HepG2 (cell line): ENCODE data around the gene LPXN. TPM values are rescaled to one million over a fixed set of nuclear protein-coding genes. Genes with fewer than 3 reads are reported as not detected.

Source experiments
- ASH2L ChIP-seq: fragments of 300-600, 200-600 bp; sonication (generic); IDR thresholded peaks from 2 replicates; pipeline ENCODE4 v1.7.0; 2017; ENCODE audit warnings: low read depth, mild to moderate bottlenecking, moderate library complexity, mixed read lengths, low read length; ENCODE audit not compliant: insufficient read length
- E2F5 ChIP-seq: sonication (generic); formaldehyde crosslinking; conservative IDR thresholded peaks from 2 replicates; pipeline ENCODE4 v1.4.0; 2020; ENCODE audit warnings: missing genetic modification reagents
- FOXP1 ChIP-seq, 2 experiments: fragments of 450-650 bp in 1 of 2; IDR thresholded peaks; 2 replicates each; pipeline ENCODE4 v1.6.1; 2017 to 2018; ENCODE audit warnings: antibody characterized with exemption in 1 of 2
- HBP1 ChIP-seq: IDR thresholded peaks from 2 replicates; pipeline ENCODE4 v1.6.1; 2016; ENCODE audit warnings: low read depth, control low read depth
- JUND ChIP-seq: sonication (generic); formaldehyde crosslinking; IDR thresholded peaks from 2 replicates; pipeline ENCODE4 v1.8.0; 2022; ENCODE audit warnings: mild to moderate bottlenecking, missing genetic modification reagents
- NKX3-1 ChIP-seq: sonication (generic); formaldehyde crosslinking; IDR thresholded peaks from 2 replicates; pipeline ENCODE4 v1.5.0; 2020; ENCODE audit warnings: missing genetic modification reagents
- POGZ ChIP-seq: sonication (generic); formaldehyde crosslinking; IDR thresholded peaks from 2 replicates; pipeline ENCODE4 v1.4.0; 2020; ENCODE audit warnings: mild to moderate bottlenecking, missing genetic modification reagents
- SATB2 ChIP-seq: sonication (generic); formaldehyde crosslinking; IDR thresholded peaks from 2 replicates; pipeline ENCODE4 v1.5.0; 2020; ENCODE audit warnings: missing genetic modification reagents
- U2AF2 ChIP-seq: fragments of 200-400 bp; formaldehyde crosslinking; IDR thresholded peaks from 2 replicates; pipeline ENCODE4 v1.6.1; 2017; ENCODE audit warnings: low read depth, mild to moderate bottlenecking, low read length
- ZNF10 ChIP-seq: sonication (generic); formaldehyde crosslinking; IDR thresholded peaks from 2 replicates; pipeline ENCODE4 v1.4.0; 2020; ENCODE audit warnings: mild to moderate bottlenecking, low read depth, missing genetic modification reagents, borderline replicate concordance
- ZNF101 ChIP-seq: sonication (generic); formaldehyde crosslinking; IDR thresholded peaks from 2 replicates; pipeline ENCODE4 v1.4.0; 2020; ENCODE audit warnings: mild to moderate bottlenecking, low read depth, missing genetic modification reagents, borderline replicate concordance
- ZNF17 ChIP-seq: sonication (generic); formaldehyde crosslinking; IDR thresholded peaks from 2 replicates; pipeline ENCODE4 v1.5.0; 2020; ENCODE audit warnings: mild to moderate bottlenecking, missing genetic modification reagents
- ZNF292 ChIP-seq: sonication (generic); formaldehyde crosslinking; IDR thresholded peaks from 2 replicates; pipeline ENCODE4 v1.8.1; 2022; ENCODE audit warnings: mild to moderate bottlenecking, low read depth, missing genetic modification reagents, borderline replicate concordance
- ZNF652 ChIP-seq: IDR thresholded peaks from 2 replicates; pipeline ENCODE4 v1.6.1; 2016; ENCODE audit warnings: low read depth, borderline replicate concordance
- ZNF691 ChIP-seq: sonication (generic); formaldehyde crosslinking; IDR thresholded peaks from 2 replicates; pipeline ENCODE4 v1.4.0; 2020; ENCODE audit warnings: missing genetic modification reagents, low read depth, mild to moderate bottlenecking, borderline replicate concordance
- polyA plus RNA-seq, 8 experiments: library from polyadenylated mRNA; depleted of rRNA in 3 of 8; stranded (reverse) in 7 of 8; unstranded in 1 of 8; fragments of >200 nt; fragmentation: Illumina TruSeq in 4 of 8; extraction: Trizol in 4 of 8; gene quantifications; 2 replicates each; pipeline versions ENCODE4 v1.2.1 to v1.2.3, GENCODE V29; 2011 to 2016; ENCODE audit warnings: low read depth in 4 of 8, missing spikeins in 1 of 8, mixed read lengths in 1 of 8; ENCODE audit not compliant: insufficient read depth in 1 of 8
- total RNA-seq, 5 experiments: library from RNA; depleted of rRNA; stranded (reverse); fragments of >200 nt; fragmentation: Illumina TruSeq; extraction: Trizol; gene quantifications; 2 replicates each; pipeline ENCODE4 v1.2.3, GENCODE V29; 2016; ENCODE audit warnings: low read depth in 1 of 5
- TF ChIP-seq, protein P1 (sequence below): sonication (generic); formaldehyde crosslinking; IDR thresholded peaks from 2 replicates; pipeline ENCODE4 v1.9.0; 2021; ENCODE audit warnings: mild to moderate bottlenecking, missing genetic modification reagents
- TF ChIP-seq, protein P2 (sequence below): sonication (generic); formaldehyde crosslinking; IDR thresholded peaks from 2 replicates; pipeline ENCODE4 v1.4.0; 2020; ENCODE audit warnings: mild to moderate bottlenecking, missing genetic modification reagents
- TF ChIP-seq, protein P3 (sequence below): sonication (generic); formaldehyde crosslinking; IDR thresholded peaks from 2 replicates; pipeline ENCODE4 v1.5.1; 2020; ENCODE audit warnings: missing genetic modification reagents, mild to moderate bottlenecking, borderline replicate concordance

Gene LPXN
- total and polyA plus RNA-seq, 2 of the 13 experiments (the other 11 are each of a cell fraction or from before 2014, with no cell fraction given), result 1.7 to 3.5 TPM

DNA sequence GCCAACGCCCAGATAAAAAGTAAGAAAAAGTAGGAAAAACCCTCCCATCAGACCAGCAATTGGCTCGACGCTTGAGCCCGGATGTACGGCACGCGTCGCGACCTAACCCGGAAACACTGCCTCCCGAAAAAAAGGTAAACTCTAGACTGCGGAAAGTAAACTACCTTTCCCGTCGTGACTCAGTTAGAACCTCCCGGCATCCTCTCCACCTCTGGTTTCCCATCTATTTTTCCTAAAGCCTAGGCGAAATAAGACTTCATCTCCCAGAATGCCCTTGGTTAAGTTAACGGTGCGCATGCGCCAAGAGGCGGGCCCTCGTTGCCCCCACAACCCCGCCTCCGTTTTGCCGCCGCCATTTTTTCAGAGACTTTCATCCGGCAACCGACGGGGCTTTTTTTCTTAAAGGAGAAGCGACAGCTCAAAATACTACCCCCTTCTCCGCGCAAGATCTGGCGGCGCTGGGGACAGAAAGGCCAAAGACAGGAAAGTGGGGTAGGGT lies 2.5 kb upstream of the LPXN start (continued):
- TF ChIP-seq HBP1 (no peak), E2F5 (CRISPR knock-in tag) (no peak), ASH2L (peak; percentile 91), ZNF17 (no peak), NKX3-1 (CRISPR knock-in tag) (no peak), JUND (CRISPR knock-in tag) (no peak), SATB2 (no peak), POGZ (no peak), ZNF10 (CRISPR knock-in tag) (no peak), ZNF292 (CRISPR knock-in tag) (no peak), ZNF652 (no peak), ZNF691 (no peak), U2AF2 (no peak), FOXP1 (IDR thresholded peaks at IDR 0.05) (no peak), FOXP1 (CRISPR knock-in tag; IDR thresholded peaks at IDR 0.05) (peak; percentile 23; the same call in 1 of the 2 replicates), ZNF101 (CRISPR knock-in tag) (no peak)
- TF ChIP-seq, protein P1, sequence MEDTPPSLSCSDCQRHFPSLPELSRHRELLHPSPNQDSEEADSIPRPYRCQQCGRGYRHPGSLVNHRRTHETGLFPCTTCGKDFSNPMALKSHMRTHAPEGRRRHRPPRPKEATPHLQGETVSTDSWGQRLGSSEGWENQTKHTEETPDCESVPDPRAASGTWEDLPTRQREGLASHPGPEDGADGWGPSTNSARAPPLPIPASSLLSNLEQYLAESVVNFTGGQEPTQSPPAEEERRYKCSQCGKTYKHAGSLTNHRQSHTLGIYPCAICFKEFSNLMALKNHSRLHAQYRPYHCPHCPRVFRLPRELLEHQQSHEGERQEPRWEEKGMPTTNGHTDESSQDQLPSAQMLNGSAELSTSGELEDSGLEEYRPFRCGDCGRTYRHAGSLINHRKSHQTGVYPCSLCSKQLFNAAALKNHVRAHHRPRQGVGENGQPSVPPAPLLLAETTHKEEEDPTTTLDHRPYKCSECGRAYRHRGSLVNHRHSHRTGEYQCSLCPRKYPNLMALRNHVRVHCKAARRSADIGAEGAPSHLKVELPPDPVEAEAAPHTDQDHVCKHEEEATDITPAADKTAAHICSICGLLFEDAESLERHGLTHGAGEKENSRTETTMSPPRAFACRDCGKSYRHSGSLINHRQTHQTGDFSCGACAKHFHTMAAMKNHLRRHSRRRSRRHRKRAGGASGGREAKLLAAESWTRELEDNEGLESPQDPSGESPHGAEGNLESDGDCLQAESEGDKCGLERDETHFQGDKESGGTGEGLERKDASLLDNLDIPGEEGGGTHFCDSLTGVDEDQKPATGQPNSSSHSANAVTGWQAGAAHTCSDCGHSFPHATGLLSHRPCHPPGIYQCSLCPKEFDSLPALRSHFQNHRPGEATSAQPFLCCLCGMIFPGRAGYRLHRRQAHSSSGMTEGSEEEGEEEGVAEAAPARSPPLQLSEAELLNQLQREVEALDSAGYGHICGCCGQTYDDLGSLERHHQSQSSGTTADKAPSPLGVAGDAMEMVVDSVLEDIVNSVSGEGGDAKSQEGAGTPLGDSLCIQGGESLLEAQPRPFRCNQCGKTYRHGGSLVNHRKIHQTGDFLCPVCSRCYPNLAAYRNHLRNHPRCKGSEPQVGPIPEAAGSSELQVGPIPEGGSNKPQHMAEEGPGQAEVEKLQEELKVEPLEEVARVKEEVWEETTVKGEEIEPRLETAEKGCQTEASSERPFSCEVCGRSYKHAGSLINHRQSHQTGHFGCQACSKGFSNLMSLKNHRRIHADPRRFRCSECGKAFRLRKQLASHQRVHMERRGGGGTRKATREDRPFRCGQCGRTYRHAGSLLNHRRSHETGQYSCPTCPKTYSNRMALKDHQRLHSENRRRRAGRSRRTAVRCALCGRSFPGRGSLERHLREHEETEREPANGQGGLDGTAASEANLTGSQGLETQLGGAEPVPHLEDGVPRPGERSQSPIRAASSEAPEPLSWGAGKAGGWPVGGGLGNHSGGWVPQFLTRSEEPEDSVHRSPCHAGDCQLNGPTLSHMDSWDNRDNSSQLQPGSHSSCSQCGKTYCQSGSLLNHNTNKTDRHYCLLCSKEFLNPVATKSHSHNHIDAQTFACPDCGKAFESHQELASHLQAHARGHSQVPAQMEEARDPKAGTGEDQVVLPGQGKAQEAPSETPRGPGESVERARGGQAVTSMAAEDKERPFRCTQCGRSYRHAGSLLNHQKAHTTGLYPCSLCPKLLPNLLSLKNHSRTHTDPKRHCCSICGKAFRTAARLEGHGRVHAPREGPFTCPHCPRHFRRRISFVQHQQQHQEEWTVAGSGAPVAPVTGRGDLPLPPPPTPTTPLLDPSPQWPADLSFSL (CRISPR knock-in tag), result no peak
- TF ChIP-seq, protein P2, sequence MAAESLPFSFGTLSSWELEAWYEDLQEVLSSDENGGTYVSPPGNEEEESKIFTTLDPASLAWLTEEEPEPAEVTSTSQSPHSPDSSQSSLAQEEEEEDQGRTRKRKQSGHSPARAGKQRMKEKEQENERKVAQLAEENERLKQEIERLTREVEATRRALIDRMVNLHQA (CRISPR knock-in tag), result no peak
- TF ChIP-seq, protein P3, sequence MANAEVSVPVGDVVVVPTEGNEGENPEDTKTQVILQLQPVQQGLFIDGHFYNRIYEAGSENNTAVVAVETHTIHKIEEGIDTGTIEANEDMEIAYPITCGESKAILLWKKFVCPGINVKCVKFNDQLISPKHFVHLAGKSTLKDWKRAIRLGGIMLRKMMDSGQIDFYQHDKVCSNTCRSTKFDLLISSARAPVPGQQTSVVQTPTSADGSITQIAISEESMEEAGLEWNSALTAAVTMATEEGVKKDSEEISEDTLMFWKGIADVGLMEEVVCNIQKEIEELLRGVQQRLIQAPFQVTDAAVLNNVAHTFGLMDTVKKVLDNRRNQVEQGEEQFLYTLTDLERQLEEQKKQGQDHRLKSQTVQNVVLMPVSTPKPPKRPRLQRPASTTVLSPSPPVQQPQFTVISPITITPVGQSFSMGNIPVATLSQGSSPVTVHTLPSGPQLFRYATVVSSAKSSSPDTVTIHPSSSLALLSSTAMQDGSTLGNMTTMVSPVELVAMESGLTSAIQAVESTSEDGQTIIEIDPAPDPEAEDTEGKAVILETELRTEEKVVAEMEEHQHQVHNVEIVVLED, result peak; percentile 86
